ENCODE results near the gene DDX56.
"Not testable (repeated sequence)": the region's sequence is repeated elsewhere in the genome, so short reads cannot be mapped to it uniquely, and the experiment has no call there.

The DDX56 gene

GRCh38 chr7:44597181-44597580 lies 23.5 kb upstream of the DDX56 start:
- H3K36me3 ChIP-seq (ENCODE audit: control insufficient read depth in 1 of 2, insufficient read depth in 2 of 2, low read length in 2 of 2); H3K27me3 ChIP-seq (ENCODE audit: control insufficient read depth in 1 of 2, insufficient read depth in 2 of 2, low read length in 2 of 2); H3K27ac ChIP-seq (ENCODE audit: low read depth, low read length); H3K4me1 ChIP-seq (ENCODE audit: control insufficient read depth in 1 of 2, insufficient read depth in 2 of 2, low read length in 2 of 2); H3K4me3 ChIP-seq (ENCODE audit: low read depth in 1 of 2, low read length in 2 of 2); H3K9ac ChIP-seq (ENCODE audit: low read depth in 1 of 2, low read length in 2 of 2); H3K9me3 ChIP-seq (ENCODE audit: control insufficient read depth in 1 of 2, low read length in 2 of 2): not testable (repeated sequence)

DNA sequence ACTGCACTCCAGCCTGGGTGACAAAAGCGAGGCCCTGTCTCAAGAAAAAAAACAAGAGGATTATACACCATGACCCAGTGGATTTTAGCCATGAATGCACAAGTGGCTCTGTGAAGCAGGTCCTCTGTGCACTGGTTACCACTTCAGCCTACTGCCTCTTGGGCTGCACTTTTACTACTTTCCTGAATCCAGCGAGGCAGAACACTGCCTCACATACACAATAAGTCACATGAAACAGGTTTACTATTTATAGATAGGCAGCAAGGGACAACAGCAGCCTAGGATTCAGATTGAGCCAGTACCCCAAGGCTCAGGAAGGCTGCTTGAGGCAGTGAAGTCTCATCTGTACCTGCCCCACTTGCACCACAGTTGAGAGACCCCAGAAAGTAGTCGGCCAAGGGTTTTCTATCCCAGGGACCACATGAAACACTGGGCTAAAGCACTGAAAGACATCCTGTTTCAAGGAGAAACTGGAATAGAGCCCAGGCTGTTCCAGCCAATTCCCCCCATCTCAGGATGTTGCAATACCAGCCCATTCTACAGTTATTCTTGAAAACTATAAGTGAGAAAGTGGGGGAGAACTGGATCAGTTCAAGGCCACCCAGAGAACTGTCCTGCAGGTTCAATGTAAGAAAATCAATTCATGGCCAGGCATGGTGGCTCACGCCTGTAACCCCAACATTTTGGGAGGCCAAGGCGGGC lies 22.4 kb upstream of the DDX56 start:
- Histone ChIP-seq H3K36me3 (ENCODE audit: control insufficient read depth in 1 of 2, insufficient read depth in 2 of 2, low read length in 2 of 2) (no peaks in the 10 kb centered on the region), H3K27me3 (ENCODE audit: control insufficient read depth in 1 of 2, insufficient read depth in 2 of 2, low read length in 2 of 2) (no peaks in the 10 kb centered on the region), H3K4me1 (ENCODE audit: control insufficient read depth in 1 of 2, insufficient read depth in 2 of 2, low read length in 2 of 2) (no peaks in the 10 kb centered on the region), H3K9ac (ENCODE audit: low read depth in 1 of 2, low read length in 2 of 2) (no peak overlapping the region), H3K9me3 (ENCODE audit: control insufficient read depth in 1 of 2, low read length in 2 of 2) (no peaks in the 10 kb centered on the region), H3K4me3 (ENCODE audit: low read depth in 1 of 2, low read length in 2 of 2) (no peak overlapping the region), H3K27ac (ENCODE audit: low read depth, low read length) (no peak overlapping the region)

- H3K4me3 ChIP-seq (ENCODE audit: low read depth in 1 of 2, low read length in 2 of 2), result no peak overlapping the region
- H3K27me3 ChIP-seq (ENCODE audit: control insufficient read depth in 1 of 2, insufficient read depth in 2 of 2, low read length in 2 of 2), result no peaks in the 10 kb centered on the region
- H3K27ac ChIP-seq (ENCODE audit: low read depth, low read length), result no peak overlapping the region
- no peaks in the 10 kb centered on the region for H3K4me1 ChIP-seq (ENCODE audit: control insufficient read depth in 1 of 2, insufficient read depth in 2 of 2, low read length in 2 of 2)
- no peaks in the 10 kb centered on the region for H3K36me3 ChIP-seq (ENCODE audit: control insufficient read depth in 1 of 2, insufficient read depth in 2 of 2, low read length in 2 of 2)
- H3K9me3 ChIP-seq (ENCODE audit: control insufficient read depth in 1 of 2, low read length in 2 of 2), result no peaks in the 10 kb centered on the region
- no peak overlapping the region for H3K9ac ChIP-seq (ENCODE audit: low read depth in 1 of 2, low read length in 2 of 2)
These were observed 17.2 kb upstream of the DDX56 start for GRCh38 chr7:44590910-44591309.

DNA sequence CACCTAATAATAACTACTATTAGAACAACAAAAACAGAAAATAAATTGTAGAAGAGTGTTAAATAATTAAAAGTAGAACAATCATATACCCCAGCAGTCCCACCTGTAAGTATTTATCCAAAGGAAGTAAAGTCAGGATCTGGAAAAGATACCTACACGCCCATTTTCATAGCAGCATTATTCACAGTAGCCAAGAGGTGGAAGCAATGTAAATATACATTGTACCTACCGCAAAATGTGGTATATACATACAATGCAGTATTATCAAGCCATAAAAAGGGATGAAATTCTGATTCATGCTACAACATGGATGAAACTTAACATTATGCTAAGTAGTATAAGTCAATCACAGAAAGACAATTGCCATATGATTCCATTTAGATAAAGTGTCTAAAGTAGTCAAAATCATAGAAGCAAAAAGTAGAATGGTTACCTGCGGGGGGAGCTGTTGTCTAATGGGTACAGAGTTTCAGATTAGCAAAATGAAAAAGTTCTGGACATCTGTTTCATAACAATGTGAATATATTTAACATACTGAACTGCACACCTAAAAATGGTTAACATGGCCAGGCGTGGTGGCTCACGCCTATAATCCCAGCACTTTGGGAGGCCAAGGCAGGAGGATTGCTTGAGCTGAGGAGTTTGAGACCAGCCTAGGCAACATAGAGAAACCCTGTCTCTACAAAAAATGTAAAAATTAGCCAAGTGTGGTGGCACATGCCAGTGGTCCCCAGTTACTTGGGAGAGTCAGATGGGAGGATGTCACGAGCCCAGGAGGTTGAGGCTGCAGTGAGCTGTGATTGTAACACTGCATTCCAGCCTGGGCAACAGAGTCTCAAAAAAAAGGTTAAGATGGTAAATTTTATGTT lies 14.4 kb upstream of the DDX56 start:
- H3K9ac ChIP-seq (ENCODE audit: low read depth in 1 of 2, low read length in 2 of 2), result peak overlapping the region in 1 of 2 donors; percentile 7

GRCh38 chr7:44583146-44583865 lies 9.6 kb upstream of the DDX56 start:
- Histone ChIP-seq H3K4me3 (ENCODE audit: low read depth in 1 of 2, low read length in 2 of 2) (peak overlapping the region; percentile 68 to 91), H3K36me3 (ENCODE audit: control insufficient read depth in 1 of 2, insufficient read depth in 2 of 2, low read length in 2 of 2) (peaks cover 17 to 24% of the 10 kb centered on the region in 2 donors), H3K9ac (ENCODE audit: low read depth in 1 of 2, low read length in 2 of 2) (peak overlapping the region; percentile 73 to 93), H3K27ac (ENCODE audit: low read depth, low read length) (peak overlapping the region; percentile 97), H3K9me3 (ENCODE audit: control insufficient read depth in 1 of 2, low read length in 2 of 2) (no peaks in the 10 kb centered on the region), H3K27me3 (ENCODE audit: control insufficient read depth in 1 of 2, insufficient read depth in 2 of 2, low read length in 2 of 2) (no peaks in the 10 kb centered on the region), H3K4me1 (ENCODE audit: control insufficient read depth in 1 of 2, insufficient read depth in 2 of 2, low read length in 2 of 2) (peaks cover 8 to 33% of the 10 kb centered on the region in 2 donors)

More for the DNA sequence above, 14.4 kb upstream of the DDX56 start:
- no peak overlapping the region for H3K27ac ChIP-seq (ENCODE audit: low read depth, low read length)
- H3K27me3 ChIP-seq (ENCODE audit: control insufficient read depth in 1 of 2, insufficient read depth in 2 of 2, low read length in 2 of 2), result no peaks in the 10 kb centered on the region
- peaks cover 0 to 2% of the 10 kb centered on the region in 2 donors for H3K4me1 ChIP-seq (ENCODE audit: control insufficient read depth in 1 of 2, insufficient read depth in 2 of 2, low read length in 2 of 2)
- H3K4me3 ChIP-seq (ENCODE audit: low read depth in 1 of 2, low read length in 2 of 2), result no peak overlapping the region
- H3K36me3 ChIP-seq (ENCODE audit: control insufficient read depth in 1 of 2, insufficient read depth in 2 of 2, low read length in 2 of 2), result no peaks in the 10 kb centered on the region
- H3K9me3 ChIP-seq (ENCODE audit: control insufficient read depth in 1 of 2, low read length in 2 of 2), result no peaks in the 10 kb centered on the region

GRCh38 chr7:44581879-44582603 lies 8.3 kb upstream of the DDX56 start, which contains the start of gene TMED4:
TSS of gene TMED4 (minus strand) at chr7:44582231. CDS start at chr7:44582206, 25 bp downstream.
- peak within 1 kb of the TSS; percentile 97 for H3K27ac ChIP-seq (ENCODE audit: low read depth, low read length)
- H3K9me3 ChIP-seq (ENCODE audit: control insufficient read depth in 1 of 2, low read length in 2 of 2), result no peaks in the 10 kb centered on the region
- H3K27me3 ChIP-seq (ENCODE audit: control insufficient read depth in 1 of 2, insufficient read depth in 2 of 2, low read length in 2 of 2), result no peaks in the 10 kb centered on the region
- peaks cover 8 to 33% of the 10 kb centered on the region in 2 donors for H3K4me1 ChIP-seq (ENCODE audit: control insufficient read depth in 1 of 2, insufficient read depth in 2 of 2, low read length in 2 of 2)
- H3K9ac ChIP-seq (ENCODE audit: low read depth in 1 of 2, low read length in 2 of 2), result peak within 1 kb of the TSS; percentile 97 to 100
- H3K4me3 ChIP-seq (ENCODE audit: low read depth in 1 of 2, low read length in 2 of 2), result peak within 1 kb of the TSS; percentile 96 to 98
- peaks cover 23 to 24% of the 10 kb centered on the region in 2 donors for H3K36me3 ChIP-seq (ENCODE audit: control insufficient read depth in 1 of 2, insufficient read depth in 2 of 2, low read length in 2 of 2)

GRCh38 chr7:44580945-44581878 lies 7.5 kb upstream of the DDX56 start:
- Histone ChIP-seq H3K4me3 (ENCODE audit: low read depth in 1 of 2, low read length in 2 of 2) (peak overlapping the region; percentile 96 to 98), H3K27ac (ENCODE audit: low read depth, low read length) (peak overlapping the region; percentile 97), H3K36me3 (ENCODE audit: control insufficient read depth in 1 of 2, insufficient read depth in 2 of 2, low read length in 2 of 2) (peaks cover 26% of the 10 kb centered on the region in 2 donors), H3K27me3 (ENCODE audit: control insufficient read depth in 1 of 2, insufficient read depth in 2 of 2, low read length in 2 of 2) (no peaks in the 10 kb centered on the region), H3K9ac (ENCODE audit: low read depth in 1 of 2, low read length in 2 of 2) (peak overlapping the region; percentile 97 to 100), H3K9me3 (ENCODE audit: control insufficient read depth in 1 of 2, low read length in 2 of 2) (no peaks in the 10 kb centered on the region), H3K4me1 (ENCODE audit: control insufficient read depth in 1 of 2, insufficient read depth in 2 of 2, low read length in 2 of 2) (peaks cover 8 to 33% of the 10 kb centered on the region in 2 donors)

GRCh38 chr7:44576228-44576627 lies 2.5 kb upstream of the DDX56 start:
- Histone ChIP-seq H3K36me3 (ENCODE audit: control insufficient read depth in 1 of 2, insufficient read depth in 2 of 2, low read length in 2 of 2) (peaks cover 37 to 48% of the 10 kb centered on the region in 2 donors), H3K4me1 (ENCODE audit: control insufficient read depth in 1 of 2, insufficient read depth in 2 of 2, low read length in 2 of 2) (peaks cover 32 to 54% of the 10 kb centered on the region in 2 donors), H3K27me3 (ENCODE audit: control insufficient read depth in 1 of 2, insufficient read depth in 2 of 2, low read length in 2 of 2) (no peaks in the 10 kb centered on the region), H3K27ac (ENCODE audit: low read depth, low read length) (no peak overlapping the region), H3K9me3 (ENCODE audit: control insufficient read depth in 1 of 2, low read length in 2 of 2) (no peaks in the 10 kb centered on the region), H3K9ac (ENCODE audit: low read depth in 1 of 2, low read length in 2 of 2) (no peak overlapping the region), H3K4me3 (ENCODE audit: low read depth in 1 of 2, low read length in 2 of 2) (no peak overlapping the region)

- H3K27ac ChIP-seq (ENCODE audit: low read depth, low read length), result no peak overlapping the region
- peaks cover 24 to 44% of the 10 kb centered on the region in 2 donors for H3K4me1 ChIP-seq (ENCODE audit: control insufficient read depth in 1 of 2, insufficient read depth in 2 of 2, low read length in 2 of 2)
- peaks cover 37 to 60% of the 10 kb centered on the region in 2 donors for H3K36me3 ChIP-seq (ENCODE audit: control insufficient read depth in 1 of 2, insufficient read depth in 2 of 2, low read length in 2 of 2)
- H3K4me3 ChIP-seq (ENCODE audit: low read depth in 1 of 2, low read length in 2 of 2), result peak overlapping the region; percentile 95 to 99
- H3K27me3 ChIP-seq (ENCODE audit: control insufficient read depth in 1 of 2, insufficient read depth in 2 of 2, low read length in 2 of 2), result no peaks in the 10 kb centered on the region
- peak overlapping the region; percentile 89 to 92 for H3K9ac ChIP-seq (ENCODE audit: low read depth in 1 of 2, low read length in 2 of 2)
- no peaks in the 10 kb centered on the region for H3K9me3 ChIP-seq (ENCODE audit: control insufficient read depth in 1 of 2, low read length in 2 of 2)
These were observed 1.3 kb upstream of the DDX56 start for GRCh38 chr7:44575054-44575453.

Data from duodenal mucosa (tissue), 2 donors.